ENCODE measurements around the gene VPS39. TPM values are rescaled to one million over a fixed set of nuclear protein-coding genes. Genes with fewer than 3 reads are reported as not detected.

The VPS39 gene
- polyA plus RNA-seq, 1 of the 3 experiments (the other 2 are of a cell fraction): 61.1 TPM

GRCh38 chr15:42185801-42186200, 22.3 kb downstream of the VPS39 start:
- DNase-seq: no peak
- Histone ChIP-seq H4K20me1 (ENCODE audit: insufficient read depth) (no peaks in the 10 kb centered on the region), H3K9me2 (no peaks in the 10 kb centered on the region), H3F3A (replicated peaks; ENCODE audit: insufficient read depth) (no peaks in the 10 kb centered on the region), H3K27ac (ENCODE audit: low read depth in 2 of 2, low read length in 1 of 2) (no peak overlapping the region), H3K36me3 (replicated peaks in 1 of 2; ENCODE audit: control insufficient read depth in 1 of 2, insufficient read depth in 2 of 2, low read length in 1 of 2) (peaks cover 81 to 84% of the 10 kb centered on the region in 2 experiments), H2AFZ (ENCODE audit: low read depth) (no peak overlapping the region), H3K9me3 (no peaks in the 10 kb centered on the region), H3K4me2 (no peak overlapping the region), H3K79me2 (ENCODE audit: insufficient read depth) (no peaks in the 10 kb centered on the region), H3K4me3 (ENCODE audit: low read depth in 2 of 2, low read length in 1 of 2) (no peak overlapping the region), H3K9ac (no peak overlapping the region), H3K4me1 (ENCODE audit: control insufficient read depth in 1 of 2, insufficient read depth in 2 of 2, low read depth in 1 of 2, low read length in 1 of 2) (no peaks in the 10 kb centered on the region), H3K27me3 (ENCODE audit: insufficient read depth) (no peaks in the 10 kb centered on the region)
- ChIA-PET CTCF (interaction anchor here (0.8 kb wide), 1 partner anchor 36 kb away, joined by 3 read pairs; no protein-coding TSS in a partner anchor), POLR2A (no interaction called here)
- WGBS (ENCODE audit: low lambda C conversion rate): 100% methylated on average over 1 of the region's 1 CpG
- TF ChIP-seq FOSL2 (IDR thresholded peaks at IDR 0.05; ENCODE audit: borderline replicate concordance, low read depth) (no peak), ZBTB33 (IDR thresholded peaks at IDR 0.05; ENCODE audit: borderline replicate concordance, low read depth) (no peak), RFX5 (IDR thresholded peaks at IDR 0.05; ENCODE audit: low read length) (no peak), NFIC (IDR thresholded peaks at IDR 0.05; ENCODE audit: borderline replicate concordance) (no peak), EP300 (IDR thresholded peaks at IDR 0.05; ENCODE audit: borderline replicate concordance in 1 of 2, low read depth in 1 of 2, low read length in 1 of 2) (no peak), EZH2phosphoT487 (IDR thresholded peaks at IDR 0.05; ENCODE audit: borderline replicate concordance, low read depth) (no peak), GATA2 (CRISPR knock-in tag; IDR thresholded peaks at IDR 0.05) (no peak)

GRCh38 chr15:42184736-42185135, 23.4 kb downstream of the VPS39 start:
- POLR2A ChIA-PET: no interaction called here
- peaks cover 80 to 84% of the 10 kb centered on the region in 2 experiments for H3K36me3 ChIP-seq (replicated peaks in 1 of 2; ENCODE audit: control insufficient read depth in 1 of 2, insufficient read depth in 2 of 2, low read length in 1 of 2)
- CTCF ChIA-PET: no interaction called here

More at GRCh38 chr15:42184736-42185135, 23.4 kb downstream of the VPS39 start:
- H3K4me3 ChIP-seq (ENCODE audit: low read depth in 2 of 2, low read length in 1 of 2): no peak overlapping the region
- DNase-seq: no peak
- H3K9ac ChIP-seq: no peak overlapping the region
- no peaks in the 10 kb centered on the region for H3K9me3 ChIP-seq
- no peaks in the 10 kb centered on the region for H3K4me1 ChIP-seq (ENCODE audit: control insufficient read depth in 1 of 2, insufficient read depth in 2 of 2, low read depth in 1 of 2, low read length in 1 of 2)
- no peaks in the 10 kb centered on the region for H3K27me3 ChIP-seq (ENCODE audit: insufficient read depth)
- no peaks in the 10 kb centered on the region for H3K9me2 ChIP-seq
- TF ChIP-seq NFIC (IDR thresholded peaks at IDR 0.05; ENCODE audit: borderline replicate concordance) (no peak), GATA2 (CRISPR knock-in tag; IDR thresholded peaks at IDR 0.05) (no peak), RFX5 (IDR thresholded peaks at IDR 0.05; ENCODE audit: low read length) (no peak), SIN3A (IDR thresholded peaks at IDR 0.05; ENCODE audit: borderline replicate concordance, low read depth, low read length) (no peak), TCF12 (IDR thresholded peaks at IDR 0.05) (no peak), CTCF (IDR thresholded peaks at IDR 0.05) (no peak), YY1 (IDR thresholded peaks at IDR 0.05; ENCODE audit: low read depth) (no peak), EZH2phosphoT487 (IDR thresholded peaks at IDR 0.05; ENCODE audit: borderline replicate concordance, low read depth) (no peak), USF1 (IDR thresholded peaks at IDR 0.05; ENCODE audit: borderline replicate concordance, low read depth) (no peak), ZBTB33 (IDR thresholded peaks at IDR 0.05; ENCODE audit: borderline replicate concordance, low read depth) (no peak), FOXJ3 (CRISPR knock-in tag; IDR thresholded peaks at IDR 0.05) (no peak), FOSL2 (IDR thresholded peaks at IDR 0.05; ENCODE audit: borderline replicate concordance, low read depth) (no peak), IRF3 (IDR thresholded peaks at IDR 0.05; ENCODE audit: low read depth, low read length) (no peak), PBX3 (IDR thresholded peaks at IDR 0.05) (no peak)
- no peak overlapping the region for H3K4me2 ChIP-seq
- no peaks in the 10 kb centered on the region for H4K20me1 ChIP-seq (ENCODE audit: insufficient read depth)
- H3K79me2 ChIP-seq (ENCODE audit: insufficient read depth): no peaks in the 10 kb centered on the region
- H3K27ac ChIP-seq (ENCODE audit: low read depth in 2 of 2, low read length in 1 of 2): no peak overlapping the region
- no peaks in the 10 kb centered on the region for H3F3A ChIP-seq (replicated peaks; ENCODE audit: insufficient read depth)
- 91% methylated on average over 4 of the region's 4 CpGs for WGBS (ENCODE audit: low lambda C conversion rate)
- no peak overlapping the region for H2AFZ ChIP-seq (ENCODE audit: low read depth)
